DND-41 (cell line): ENCODE measurements around the gene COPS6.

Experiments
- EZH2 ChIP-seq: IDR thresholded peaks from 3 replicates; pipeline ENCODE4 v1.6.1; 2012; ENCODE audit warnings: borderline replicate concordance, low read depth, mild to moderate bottlenecking, moderate library complexity, low read length, inconsistent platforms; ENCODE audit not compliant: severe bottlenecking
- TF ChIP-seq, protein P1 (sequence below): IDR thresholded peaks from 2 replicates; pipeline ENCODE4 v1.5.1; 2012; ENCODE audit warnings: borderline replicate concordance, low read length, moderate library complexity, mild to moderate bottlenecking; ENCODE audit not compliant: poor library complexity, severe bottlenecking; ENCODE audit errors: extremely low read depth

DNA sequence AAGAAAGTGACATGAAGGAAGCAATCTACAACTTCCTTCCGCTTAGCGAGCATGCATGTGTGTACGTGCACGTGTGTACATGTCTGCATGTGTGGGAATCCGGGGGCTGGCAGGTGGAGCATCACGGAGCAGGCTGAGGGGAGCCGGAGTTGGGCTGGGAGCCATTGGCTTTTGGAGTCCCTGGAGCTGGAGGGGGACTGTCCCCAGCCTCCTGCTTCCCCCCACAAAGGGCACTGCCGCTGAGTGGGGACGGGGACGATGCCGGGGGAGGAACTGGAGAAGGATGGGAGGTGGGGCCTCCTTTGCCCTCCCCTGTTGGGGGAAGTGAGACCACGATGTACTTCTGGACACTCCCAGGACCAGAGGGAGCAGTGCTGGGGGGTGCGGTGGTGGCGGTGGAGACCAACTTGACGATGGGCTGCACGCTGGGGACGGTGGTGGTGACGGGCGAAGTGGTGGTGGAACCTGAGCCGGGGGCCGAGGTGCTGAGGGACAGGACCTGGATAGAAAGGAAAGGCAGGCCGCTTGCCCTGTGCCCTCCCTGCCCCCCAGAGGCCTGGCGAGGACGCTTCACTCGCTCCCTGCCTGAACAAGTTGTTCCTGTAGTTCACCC is 18.5 kb downstream of the COPS6 start:
- TF ChIP-seq, protein P1, sequence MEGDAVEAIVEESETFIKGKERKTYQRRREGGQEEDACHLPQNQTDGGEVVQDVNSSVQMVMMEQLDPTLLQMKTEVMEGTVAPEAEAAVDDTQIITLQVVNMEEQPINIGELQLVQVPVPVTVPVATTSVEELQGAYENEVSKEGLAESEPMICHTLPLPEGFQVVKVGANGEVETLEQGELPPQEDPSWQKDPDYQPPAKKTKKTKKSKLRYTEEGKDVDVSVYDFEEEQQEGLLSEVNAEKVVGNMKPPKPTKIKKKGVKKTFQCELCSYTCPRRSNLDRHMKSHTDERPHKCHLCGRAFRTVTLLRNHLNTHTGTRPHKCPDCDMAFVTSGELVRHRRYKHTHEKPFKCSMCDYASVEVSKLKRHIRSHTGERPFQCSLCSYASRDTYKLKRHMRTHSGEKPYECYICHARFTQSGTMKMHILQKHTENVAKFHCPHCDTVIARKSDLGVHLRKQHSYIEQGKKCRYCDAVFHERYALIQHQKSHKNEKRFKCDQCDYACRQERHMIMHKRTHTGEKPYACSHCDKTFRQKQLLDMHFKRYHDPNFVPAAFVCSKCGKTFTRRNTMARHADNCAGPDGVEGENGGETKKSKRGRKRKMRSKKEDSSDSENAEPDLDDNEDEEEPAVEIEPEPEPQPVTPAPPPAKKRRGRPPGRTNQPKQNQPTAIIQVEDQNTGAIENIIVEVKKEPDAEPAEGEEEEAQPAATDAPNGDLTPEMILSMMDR = no peak
- TF ChIP-seq EZH2 = no peak
